Measurements from ENCODE around the gene CDH22.
A peak's percentile ranks its signal among the peaks of the same experiment; 100 is the strongest.

The CDH22 gene

DNA sequence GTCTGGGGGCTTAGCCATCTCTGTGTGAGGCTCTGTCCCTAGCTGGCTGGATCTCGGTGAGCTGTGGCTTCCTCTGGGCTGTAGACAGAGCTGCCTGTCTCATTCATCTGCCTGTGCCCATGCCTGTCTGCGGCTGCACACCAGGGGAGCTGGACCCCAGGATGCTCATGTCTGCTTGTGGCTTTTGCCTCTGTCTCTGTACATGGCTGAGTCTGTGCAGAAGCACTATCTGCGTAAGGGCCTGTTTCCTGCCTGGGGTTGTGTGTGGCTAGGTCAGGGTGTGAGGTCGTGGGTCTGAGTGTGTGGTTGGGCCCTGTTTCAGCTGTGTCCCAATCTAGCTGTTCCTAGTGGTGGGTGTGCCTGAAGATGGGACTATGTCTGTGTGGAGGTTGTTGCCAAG lies 68.2 kb downstream of the CDH22 start:
- peak; percentile 69 for ATAC-seq (replicated peaks)
- no peaks in the 10 kb centered on the region for H3K9me3 Mint-ChIP-seq
- H3K36me3 Mint-ChIP-seq (ENCODE audit: insufficient read depth) = no peaks in the 10 kb centered on the region
- H3K4me1 Mint-ChIP-seq (ENCODE audit: low read depth in 2 of 2) = peaks cover 0 to 2% of the 10 kb centered on the region in 2 donors
- no peak overlapping the region for H3K4me3 Mint-ChIP-seq
- H3K27ac Mint-ChIP-seq = no peak overlapping the region
- peaks cover 37% of the 10 kb centered on the region in 2 donors for H3K27me3 Mint-ChIP-seq
- DNase-seq = no peak

GRCh38 chr20:46237736-46238135 lies 70.6 kb downstream of the CDH22 start:
- Mint-ChIP-seq H3K4me3 (no peak overlapping the region), H3K36me3 (ENCODE audit: insufficient read depth) (no peaks in the 10 kb centered on the region), H3K27me3 (peaks cover 31 to 40% of the 10 kb centered on the region in 2 donors), H3K9me3 (no peaks in the 10 kb centered on the region), H3K27ac (no peak overlapping the region), H3K4me1 (ENCODE audit: low read depth in 2 of 2) (no peaks in the 10 kb centered on the region)
- ATAC-seq (replicated peaks) = no peak
- DNase-seq = no peak

DNA sequence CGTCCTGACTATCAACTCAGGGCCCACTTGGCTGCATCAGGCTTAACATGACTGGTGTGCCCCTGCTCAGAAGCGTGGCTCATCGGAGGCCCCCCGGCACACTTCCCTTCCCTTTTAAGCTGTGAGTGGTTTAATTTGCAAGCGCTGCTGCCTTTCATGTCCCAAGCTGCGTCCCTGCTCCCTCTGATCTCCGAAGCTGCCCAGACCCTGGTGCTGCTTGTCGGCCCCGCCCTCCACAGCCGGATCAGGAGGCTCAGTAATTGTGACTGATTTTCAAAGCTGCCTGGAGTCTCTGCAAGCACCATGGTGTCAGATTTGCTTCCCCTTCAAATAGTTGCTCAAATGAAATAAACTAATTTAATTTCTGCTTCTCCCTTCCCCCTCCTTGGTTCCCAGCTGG lies 71.1 kb downstream of the CDH22 start:
- ATAC-seq (replicated peaks) (no peak), DNase-seq (no peak)
- Mint-ChIP-seq H3K4me1 (ENCODE audit: low read depth in 2 of 2) (no peaks in the 10 kb centered on the region), H3K27ac (no peak overlapping the region), H3K36me3 (ENCODE audit: insufficient read depth) (no peaks in the 10 kb centered on the region), H3K9me3 (no peaks in the 10 kb centered on the region), H3K27me3 (peaks cover 31 to 45% of the 10 kb centered on the region in 2 donors), H3K4me3 (no peak overlapping the region)

DNA sequence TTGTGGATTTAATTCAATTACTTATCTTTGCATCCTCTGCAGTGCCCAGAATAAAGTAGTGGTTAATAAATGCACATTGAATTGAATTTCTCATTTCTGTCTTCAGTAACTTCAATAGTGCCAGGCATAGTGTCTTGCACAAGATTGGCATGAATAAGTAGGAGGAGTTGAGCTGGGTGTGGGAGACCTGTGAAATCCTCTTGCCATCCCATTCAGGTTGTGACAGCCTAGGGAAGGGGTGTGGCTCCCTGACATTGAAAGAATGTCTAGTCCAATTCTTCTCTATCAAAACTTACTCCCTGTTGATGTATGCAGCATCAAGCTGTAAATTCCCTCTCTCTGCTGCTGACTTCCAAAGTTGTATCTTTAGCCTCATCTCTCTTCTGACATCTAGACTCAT lies 73.2 kb downstream of the CDH22 start:
- Mint-ChIP-seq H3K36me3 (ENCODE audit: insufficient read depth) (no peaks in the 10 kb centered on the region), H3K4me1 (ENCODE audit: low read depth in 2 of 2) (no peaks in the 10 kb centered on the region), H3K27ac (no peak overlapping the region), H3K27me3 (peaks cover 37 to 52% of the 10 kb centered on the region in 2 donors), H3K9me3 (peaks cover 0 to 1% of the 10 kb centered on the region in 2 donors), H3K4me3 (no peak overlapping the region)
- ATAC-seq (replicated peaks) (no peak), DNase-seq (no peak)

DNA sequence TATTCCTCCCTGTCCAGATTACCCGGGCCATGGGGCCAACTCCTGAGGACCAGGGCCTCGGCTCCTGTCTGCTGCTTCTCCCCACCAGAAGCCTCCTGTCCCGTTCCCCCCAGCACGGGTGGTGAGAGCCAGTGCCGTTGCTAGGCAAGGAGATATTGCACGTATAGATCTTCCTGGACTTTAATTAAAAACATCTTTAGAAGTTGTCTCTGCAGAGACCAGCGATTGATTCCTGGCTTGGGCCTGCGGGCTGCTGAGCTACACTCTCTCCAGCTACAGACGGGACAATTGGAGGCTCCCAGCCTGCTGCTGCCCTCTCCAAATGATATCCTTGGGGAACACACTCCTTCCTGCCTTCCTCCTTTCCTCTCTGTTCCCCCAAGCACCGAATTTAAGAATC lies 74.6 kb downstream of the CDH22 start:
- Mint-ChIP-seq H3K4me3 (no peak overlapping the region), H3K9me3 (peaks cover 0 to 1% of the 10 kb centered on the region in 2 donors), H3K27ac (no peak overlapping the region), H3K36me3 (ENCODE audit: insufficient read depth) (no peaks in the 10 kb centered on the region), H3K27me3 (peaks cover 42 to 59% of the 10 kb centered on the region in 2 donors), H3K4me1 (ENCODE audit: low read depth in 2 of 2) (no peaks in the 10 kb centered on the region)
- DNase-seq (no peak), ATAC-seq (replicated peaks) (no peak)

GRCh38 chr20:46232539-46232938 lies 75.8 kb downstream of the CDH22 start:
- DNase-seq (no peak), ATAC-seq (replicated peaks) (no peak)
- H3K9me3 Mint-ChIP-seq = peaks cover 0 to 1% of the 10 kb centered on the region in 2 donors
- H3K27ac Mint-ChIP-seq = no peak overlapping the region
- H3K4me3 Mint-ChIP-seq = no peak overlapping the region
- peaks cover 38 to 68% of the 10 kb centered on the region in 2 donors for H3K27me3 Mint-ChIP-seq
- no peaks in the 10 kb centered on the region for H3K4me1 Mint-ChIP-seq (ENCODE audit: low read depth in 2 of 2)
- no peaks in the 10 kb centered on the region for H3K36me3 Mint-ChIP-seq (ENCODE audit: insufficient read depth)

DNA sequence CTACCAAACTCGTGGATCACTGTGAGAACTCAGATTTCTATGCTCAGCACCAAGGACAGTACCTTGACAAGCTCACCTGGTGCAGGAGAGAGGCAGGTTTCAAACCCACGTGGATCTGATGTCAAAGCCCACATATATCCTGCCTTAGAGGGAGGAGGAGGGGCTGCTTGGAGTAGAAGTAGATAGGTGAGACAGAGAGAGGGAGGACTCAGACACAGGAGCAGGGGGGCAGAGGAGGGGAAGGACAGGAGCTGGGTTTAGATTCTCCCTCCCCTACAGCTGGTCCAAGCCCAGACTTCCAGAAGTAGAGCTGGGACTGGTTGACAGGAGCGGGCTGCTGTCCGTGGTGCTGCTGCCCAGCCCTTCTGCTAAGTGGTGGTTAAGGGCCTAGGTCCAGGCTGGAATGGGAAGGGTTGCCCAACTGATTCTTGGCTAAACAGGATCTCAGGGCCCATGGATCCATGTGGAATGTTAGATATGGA lies 77.5 kb downstream of the CDH22 start:
- H3K9me3 Mint-ChIP-seq = peaks cover 0 to 1% of the 10 kb centered on the region in 2 donors
- ATAC-seq (replicated peaks) (no peak), DNase-seq (no peak)
- no peak overlapping the region for H3K4me3 Mint-ChIP-seq
- peaks cover 41 to 80% of the 10 kb centered on the region in 2 donors for H3K27me3 Mint-ChIP-seq
- H3K36me3 Mint-ChIP-seq (ENCODE audit: insufficient read depth) = no peaks in the 10 kb centered on the region
- no peak overlapping the region for H3K27ac Mint-ChIP-seq
- no peaks in the 10 kb centered on the region for H3K4me1 Mint-ChIP-seq (ENCODE audit: low read depth in 2 of 2)

GRCh38 chr20:46230106-46230491 lies 78.2 kb downstream of the CDH22 start:
- H3K4me3 Mint-ChIP-seq = no peak overlapping the region
- DNase-seq = no peak
- no peak for ATAC-seq (replicated peaks)
- no peak overlapping the region for H3K27ac Mint-ChIP-seq
- H3K4me1 Mint-ChIP-seq (ENCODE audit: low read depth in 2 of 2) = no peaks in the 10 kb centered on the region
- H3K9me3 Mint-ChIP-seq = peaks cover 0 to 1% of the 10 kb centered on the region in 2 donors
- H3K36me3 Mint-ChIP-seq (ENCODE audit: insufficient read depth) = no peaks in the 10 kb centered on the region
- H3K27me3 Mint-ChIP-seq = peaks cover 40 to 80% of the 10 kb centered on the region in 2 donors

DNA sequence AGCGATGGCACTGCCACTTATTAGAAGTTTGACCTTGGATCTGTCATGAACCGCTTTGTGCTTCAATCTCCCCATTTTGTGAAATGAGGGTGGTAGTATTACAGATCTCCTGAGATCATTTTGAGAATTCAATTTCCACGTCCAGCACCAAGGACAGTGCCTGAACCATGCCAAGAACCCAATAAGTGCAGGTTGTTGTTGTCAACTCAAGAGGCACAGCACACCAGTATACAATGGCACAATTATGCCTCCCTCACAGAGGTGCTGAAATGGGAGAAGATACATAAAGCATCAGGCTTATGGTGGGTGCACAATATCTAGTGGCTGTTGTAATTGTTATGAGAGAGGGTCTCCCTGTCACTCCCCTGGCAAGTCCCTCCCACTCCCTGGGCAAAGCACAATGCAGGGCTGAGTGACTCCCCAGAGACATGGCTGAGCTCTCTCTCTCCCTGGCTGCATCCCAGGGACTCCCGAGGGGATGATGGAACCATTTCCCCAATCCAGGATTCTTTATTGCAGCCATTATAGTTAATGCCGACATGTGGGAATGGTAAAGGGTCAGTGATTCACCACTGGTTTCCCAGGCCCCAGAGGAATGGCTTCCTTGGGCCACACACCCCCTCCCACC lies 78.7 kb downstream of the CDH22 start:
- H3K36me3 Mint-ChIP-seq (ENCODE audit: insufficient read depth) = no peaks in the 10 kb centered on the region
- peaks cover 45 to 84% of the 10 kb centered on the region in 2 donors for H3K27me3 Mint-ChIP-seq
- peaks cover 0 to 1% of the 10 kb centered on the region in 2 donors for H3K9me3 Mint-ChIP-seq
- H3K27ac Mint-ChIP-seq = no peak overlapping the region
- ATAC-seq (replicated peaks) (no peak), DNase-seq (no peak)
- H3K4me3 Mint-ChIP-seq = no peak overlapping the region
- no peaks in the 10 kb centered on the region for H3K4me1 Mint-ChIP-seq (ENCODE audit: low read depth in 2 of 2)

DNA sequence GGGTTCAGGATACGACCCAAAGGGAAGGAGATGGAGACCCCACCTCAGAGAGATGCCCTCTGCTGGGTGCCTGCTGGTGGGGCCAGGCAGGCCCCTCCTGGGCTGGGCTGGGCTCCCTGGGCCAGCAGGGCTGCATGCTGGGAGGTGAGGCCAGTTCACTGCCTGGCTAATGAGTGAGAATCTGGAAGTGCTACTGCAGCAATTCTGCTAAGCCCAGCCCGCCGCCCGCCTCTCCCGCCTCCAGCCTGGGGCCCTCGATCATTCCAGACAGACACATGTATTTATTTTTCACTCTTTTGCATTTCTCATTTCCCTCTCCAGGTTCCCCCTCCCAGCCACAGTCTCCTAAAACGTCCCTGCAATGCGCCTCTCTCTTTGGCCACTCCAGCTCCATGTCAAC lies 79.6 kb downstream of the CDH22 start:
- Mint-ChIP-seq H3K4me1 (ENCODE audit: low read depth in 2 of 2) (no peaks in the 10 kb centered on the region), H3K27me3 (peaks cover 46 to 82% of the 10 kb centered on the region in 2 donors), H3K9me3 (peaks cover 0 to 1% of the 10 kb centered on the region in 2 donors), H3K36me3 (ENCODE audit: insufficient read depth) (no peaks in the 10 kb centered on the region), H3K4me3 (no peak overlapping the region), H3K27ac (no peak overlapping the region)
- DNase-seq (no peak), ATAC-seq (replicated peaks) (no peak)

DNA sequence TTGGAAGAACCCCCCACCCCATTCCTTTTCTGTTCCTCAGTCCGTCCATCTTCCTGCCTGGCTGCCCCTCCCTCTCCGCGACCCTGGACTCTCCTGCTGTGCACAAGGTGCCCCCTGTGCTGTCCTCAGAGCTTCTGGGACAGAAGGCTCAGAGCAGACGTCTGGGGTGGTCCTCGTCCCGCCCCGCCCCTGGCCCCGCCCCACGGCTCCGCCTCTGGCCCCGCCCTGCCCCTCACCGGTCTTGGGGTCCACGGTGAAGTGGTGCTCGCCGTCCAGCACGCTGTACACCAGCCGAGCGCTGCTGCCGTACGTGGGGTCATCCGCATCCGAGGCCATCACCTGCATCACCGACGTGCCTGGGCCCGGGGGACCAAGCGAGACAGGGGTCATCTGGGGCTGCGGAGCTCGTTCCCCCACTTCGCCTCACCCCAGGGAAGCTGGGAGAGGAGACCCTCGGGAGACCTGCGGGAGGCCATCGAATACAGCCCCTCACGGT lies 81.0 kb downstream of the CDH22 start:
- Mint-ChIP-seq H3K27me3 (peaks cover 53 to 75% of the 10 kb centered on the region in 2 donors), H3K27ac (no peak overlapping the region), H3K4me1 (ENCODE audit: low read depth in 2 of 2) (no peaks in the 10 kb centered on the region), H3K9me3 (peaks cover 0 to 1% of the 10 kb centered on the region in 2 donors), H3K36me3 (ENCODE audit: insufficient read depth) (no peaks in the 10 kb centered on the region), H3K4me3 (no peak overlapping the region)
- ATAC-seq (replicated peaks) (no peak), DNase-seq (no peak)

- Mint-ChIP-seq H3K27me3 (peaks cover 48 to 68% of the 10 kb centered on the region in 2 donors), H3K4me1 (ENCODE audit: low read depth in 2 of 2) (no peaks in the 10 kb centered on the region), H3K36me3 (ENCODE audit: insufficient read depth) (no peaks in the 10 kb centered on the region), H3K4me3 (no peak overlapping the region), H3K9me3 (peaks cover 0 to 1% of the 10 kb centered on the region in 2 donors), H3K27ac (no peak overlapping the region)
- ATAC-seq (replicated peaks) = no peak
- DNase-seq = no peak
Observed at GRCh38 chr20:46226602-46227001, 81.7 kb downstream of the CDH22 start.

DNA sequence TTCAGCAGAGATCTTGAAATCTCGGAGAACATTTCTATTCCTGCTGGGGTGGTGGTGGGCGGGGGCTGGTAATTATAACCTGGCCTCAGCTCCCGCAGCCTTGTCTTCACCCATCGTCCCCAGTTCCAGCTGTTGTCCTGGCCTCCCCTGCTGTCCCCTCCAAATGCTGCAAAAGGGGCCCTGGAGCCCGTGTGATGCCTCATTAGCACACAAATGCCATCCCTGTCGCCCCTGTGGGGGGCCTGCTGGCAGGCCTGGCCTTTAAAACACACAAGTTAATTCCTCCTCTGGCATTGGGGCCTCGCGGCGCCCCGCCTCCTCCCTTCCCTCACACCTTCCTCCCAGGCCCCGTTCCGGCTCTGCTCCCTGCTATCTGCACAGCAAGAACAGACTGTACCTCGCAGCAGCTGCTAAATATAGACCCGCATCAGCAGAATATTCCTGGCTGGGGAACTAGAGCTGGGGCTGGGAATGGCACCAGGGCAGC lies 85.7 kb downstream of the CDH22 start:
- Mint-ChIP-seq H3K27me3 (peaks cover 37 to 41% of the 10 kb centered on the region in 2 donors), H3K4me1 (ENCODE audit: low read depth in 2 of 2) (no peaks in the 10 kb centered on the region), H3K27ac (no peak overlapping the region), H3K4me3 (no peak overlapping the region), H3K9me3 (no peaks in the 10 kb centered on the region), H3K36me3 (ENCODE audit: insufficient read depth) (no peaks in the 10 kb centered on the region)
- no peak for ATAC-seq (replicated peaks)
- DNase-seq = no peak

DNA sequence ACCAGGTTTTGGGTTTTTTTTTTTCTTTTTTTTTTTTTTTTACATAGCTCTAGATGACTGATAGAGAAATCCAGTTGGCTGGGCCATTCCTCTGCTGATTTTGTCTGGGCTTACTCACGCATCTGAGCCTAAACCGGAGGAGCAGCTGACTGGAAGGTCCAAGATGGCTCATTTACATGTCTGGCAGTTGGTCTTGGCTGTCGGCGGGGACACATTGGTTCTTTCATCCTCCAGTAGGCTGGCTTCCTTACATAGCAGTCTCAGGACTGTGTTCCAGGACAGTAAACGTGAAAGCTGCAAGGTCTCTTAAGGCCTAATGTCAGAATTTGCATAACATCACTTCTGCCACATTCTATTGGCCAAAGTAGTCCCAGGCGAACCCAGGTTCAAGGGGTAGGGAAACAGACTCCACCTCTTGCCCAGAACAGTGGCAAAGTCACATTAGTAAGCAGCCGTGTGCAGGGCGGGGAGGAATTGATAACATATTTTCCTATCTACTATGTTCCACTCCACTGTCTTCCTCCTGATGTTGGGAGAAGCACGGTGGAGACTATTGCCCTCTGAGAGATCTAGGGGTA lies 87.0 kb downstream of the CDH22 start:
- Mint-ChIP-seq H3K27me3 (peaks cover 29% of the 10 kb centered on the region in 2 donors), H3K4me3 (no peak overlapping the region), H3K4me1 (ENCODE audit: low read depth in 2 of 2) (no peaks in the 10 kb centered on the region), H3K9me3 (no peaks in the 10 kb centered on the region), H3K27ac (no peak overlapping the region), H3K36me3 (ENCODE audit: insufficient read depth) (no peaks in the 10 kb centered on the region)
- ATAC-seq (replicated peaks) (no peak), DNase-seq (no peak)

All from effector memory CD8-positive, alpha-beta T cell (primary cell).